Keratinocyte (primary cell): ENCODE results near the gene ADGRF1.

Experiments
- EZH2 ChIP-seq: IDR thresholded peaks from one replicate; pipeline ENCODE4 v1.6.1; 2012; ENCODE audit warnings: inconsistent platforms, mild to moderate bottlenecking, low read length, moderate library complexity
- TF ChIP-seq, protein P1 (sequence below), 3 experiments: IDR thresholded peaks in 1 of 3; conservative IDR thresholded peaks in 1 of 3; optimal IDR thresholded peaks in 1 of 3; 2 replicates in 2 of 3; 3 replicates in 1 of 3; pipeline versions ENCODE3 to v1.5.1; 2011; ENCODE audit warnings: low read length in 3 of 3, mild to moderate bottlenecking in 3 of 3, moderate library complexity in 2 of 3, control low read depth in 1 of 3, inconsistent platforms in 1 of 3; ENCODE audit not compliant: insufficient read depth in 2 of 3; ENCODE audit errors: extremely low read depth in 1 of 3

DNA sequence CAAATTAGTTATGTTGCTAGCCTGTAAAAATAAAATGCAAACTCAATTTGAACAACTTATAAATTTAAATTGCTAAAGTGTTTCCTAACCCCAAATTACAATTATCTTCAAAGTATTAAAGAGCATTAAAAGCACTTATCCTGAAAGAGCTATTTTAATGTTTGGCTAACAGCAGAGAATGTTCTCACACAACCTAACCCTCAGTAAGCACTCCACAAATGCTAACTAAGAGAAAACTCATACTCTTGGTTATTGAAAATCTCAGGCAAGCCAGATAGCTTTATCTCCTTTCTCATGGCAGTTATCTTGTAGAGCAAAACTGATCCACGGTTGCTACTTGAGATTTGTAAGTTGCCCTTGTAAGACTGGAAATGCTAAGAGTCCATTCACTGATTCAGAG, 30.5 kb upstream of the ADGRF1 start:
- TF ChIP-seq, protein P1, sequence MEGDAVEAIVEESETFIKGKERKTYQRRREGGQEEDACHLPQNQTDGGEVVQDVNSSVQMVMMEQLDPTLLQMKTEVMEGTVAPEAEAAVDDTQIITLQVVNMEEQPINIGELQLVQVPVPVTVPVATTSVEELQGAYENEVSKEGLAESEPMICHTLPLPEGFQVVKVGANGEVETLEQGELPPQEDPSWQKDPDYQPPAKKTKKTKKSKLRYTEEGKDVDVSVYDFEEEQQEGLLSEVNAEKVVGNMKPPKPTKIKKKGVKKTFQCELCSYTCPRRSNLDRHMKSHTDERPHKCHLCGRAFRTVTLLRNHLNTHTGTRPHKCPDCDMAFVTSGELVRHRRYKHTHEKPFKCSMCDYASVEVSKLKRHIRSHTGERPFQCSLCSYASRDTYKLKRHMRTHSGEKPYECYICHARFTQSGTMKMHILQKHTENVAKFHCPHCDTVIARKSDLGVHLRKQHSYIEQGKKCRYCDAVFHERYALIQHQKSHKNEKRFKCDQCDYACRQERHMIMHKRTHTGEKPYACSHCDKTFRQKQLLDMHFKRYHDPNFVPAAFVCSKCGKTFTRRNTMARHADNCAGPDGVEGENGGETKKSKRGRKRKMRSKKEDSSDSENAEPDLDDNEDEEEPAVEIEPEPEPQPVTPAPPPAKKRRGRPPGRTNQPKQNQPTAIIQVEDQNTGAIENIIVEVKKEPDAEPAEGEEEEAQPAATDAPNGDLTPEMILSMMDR (optimal IDR thresholded peaks at IDR 0.05 in 1 of 3, IDR thresholded peaks at IDR 0.05 in 1 of 3, conservative IDR thresholded peaks at IDR 0.05 in 1 of 3; ENCODE audit: extremely low read depth in 1 of 3, insufficient read depth in 2 of 3, low read length in 3 of 3): no peak
- TF ChIP-seq EZH2: no peak
